HG03064 (cell line): ENCODE data around the gene TMEM231.
"Not testable (repeated sequence)": the region's sequence is repeated elsewhere in the genome, so short reads cannot be mapped to it uniquely, and the experiment has no call there.

Experiments used
- ATAC-seq: cut with Tn5 transposase; IDR thresholded peaks from one replicate; pipeline ENCODE4 v1.9.1; 2021; ENCODE audit warnings: low read depth; ENCODE audit not compliant: unreplicated experiment

The TMEM231 gene

DNA sequence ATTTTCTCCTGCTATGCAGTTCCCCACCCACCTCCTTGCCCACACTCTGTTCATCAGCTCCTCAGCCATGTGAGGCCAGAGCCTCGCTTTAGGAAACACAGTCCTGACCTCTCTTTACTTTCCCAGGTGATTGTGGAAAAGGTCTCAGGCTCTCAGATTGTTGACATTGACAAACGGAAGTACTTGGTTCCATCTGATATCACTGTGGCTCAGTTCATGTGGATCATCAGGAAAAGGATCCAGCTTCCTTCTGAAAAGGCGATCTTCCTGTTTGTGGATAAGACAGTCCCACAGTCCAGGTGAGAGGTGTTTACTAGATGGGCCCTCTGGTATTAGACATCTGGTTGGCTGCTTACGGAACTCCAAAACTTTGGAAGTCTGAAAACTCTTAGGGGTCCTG, 11.9 kb upstream of the TMEM231 start:
- no peak for ATAC-seq

DNA sequence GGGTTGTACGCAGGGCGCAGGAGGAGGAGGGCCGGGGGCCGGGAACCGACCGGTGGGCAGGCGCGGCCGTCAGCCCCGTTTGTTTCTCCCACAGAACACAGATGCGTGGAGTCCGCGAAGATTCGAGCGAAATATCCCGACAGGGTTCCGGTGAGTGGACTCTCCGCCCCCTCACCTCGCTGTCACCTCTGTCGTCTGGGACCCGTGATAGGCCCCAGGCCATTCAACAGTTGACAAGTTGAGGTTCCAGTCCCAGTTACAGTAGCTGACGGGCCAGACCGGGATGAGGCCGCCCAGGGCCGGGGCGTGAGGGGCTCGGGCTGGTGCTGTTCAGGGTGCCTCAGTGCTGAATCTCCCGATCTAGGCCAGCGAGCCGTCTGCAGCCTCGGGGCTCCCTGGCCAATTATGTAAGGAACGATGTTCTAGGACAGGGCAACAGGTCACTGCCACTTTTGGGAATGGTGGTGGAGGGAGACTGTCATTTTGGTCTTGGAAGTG, 10.8 kb upstream of the TMEM231 start:
- no peak for ATAC-seq

DNA sequence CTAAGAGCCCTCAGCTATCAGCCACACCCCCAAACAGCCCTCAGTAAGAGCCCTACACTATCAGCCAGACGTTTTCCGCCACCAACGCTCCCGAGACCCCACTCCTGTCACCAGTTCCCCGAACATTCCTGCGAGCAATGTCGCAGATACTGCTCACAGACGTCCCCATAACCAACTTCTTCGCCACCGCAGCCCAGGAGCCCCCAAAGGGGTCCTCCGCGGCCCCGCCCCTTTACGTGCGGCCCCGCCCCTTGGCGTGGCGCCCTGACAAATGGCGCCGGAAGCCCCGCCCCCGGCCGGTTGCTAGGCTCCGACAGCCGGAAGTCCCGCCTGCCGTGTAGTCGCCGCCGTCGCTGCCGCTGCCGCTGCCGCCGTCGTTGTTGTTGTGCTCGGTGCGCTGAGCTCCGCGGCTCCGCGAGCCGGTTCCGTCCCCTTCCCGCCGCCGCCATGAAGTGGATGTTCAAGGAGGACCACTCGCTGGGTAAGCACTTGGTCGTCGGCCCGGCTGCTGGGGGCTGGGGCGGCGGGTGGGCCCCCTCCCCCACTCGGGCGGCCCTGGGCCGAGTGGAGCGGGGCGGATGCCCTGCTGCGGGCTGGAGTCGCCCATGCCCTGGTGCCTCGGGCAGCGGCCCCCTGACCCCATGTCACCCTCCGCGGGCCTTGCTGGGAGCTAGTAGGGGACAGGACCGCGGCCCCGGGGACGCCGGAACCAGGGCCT, 10.1 kb upstream of the TMEM231 start, which contains the start of gene GABARAPL2:
Gene GABARAPL2 (plus strand): TSS at position 340 of the 718 bp plus-strand sequence. CDS start 108 bp downstream, at position 448.
- ATAC-seq = peak; percentile 60

GRCh38 chr16:75565640-75566039, 9.6 kb upstream of the TMEM231 start:
- peak; percentile 2 for ATAC-seq

GRCh38 chr16:75559564-75560372, 3.7 kb upstream of the TMEM231 start:
- ATAC-seq = no peak

- no peak for ATAC-seq
Observed at GRCh38 chr16:75558846-75559401, 2.9 kb upstream of the TMEM231 start.

DNA sequence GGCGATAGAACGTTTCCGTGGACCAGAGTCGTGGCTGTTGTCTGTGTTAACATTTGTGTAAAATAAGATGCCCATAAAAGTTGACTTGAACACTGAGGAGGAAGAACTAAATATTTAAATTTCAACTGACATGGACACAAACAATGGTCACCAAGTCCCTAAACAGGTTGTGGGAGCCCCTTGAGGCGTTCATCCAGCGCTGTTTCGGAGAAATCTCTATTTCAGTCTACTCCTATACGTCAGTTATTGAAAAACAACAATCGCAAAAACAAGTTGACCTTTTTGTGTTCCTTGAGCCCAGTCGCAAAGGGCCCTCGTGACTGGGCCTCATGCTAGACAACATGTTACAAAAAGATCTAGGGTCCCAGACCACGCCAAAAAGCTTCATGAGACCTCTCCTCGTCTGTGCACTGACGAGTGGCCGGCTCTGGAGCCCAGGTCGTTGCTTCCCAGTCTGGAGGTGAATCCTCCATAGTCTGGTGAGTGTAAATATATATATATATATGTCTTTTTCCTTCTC, 439 bp upstream of the TMEM231 start:
- ATAC-seq = no peak

GRCh38 chr16:75555213-75555706, 792 bp downstream of the TMEM231 start:
- ATAC-seq = peak; percentile 35

DNA sequence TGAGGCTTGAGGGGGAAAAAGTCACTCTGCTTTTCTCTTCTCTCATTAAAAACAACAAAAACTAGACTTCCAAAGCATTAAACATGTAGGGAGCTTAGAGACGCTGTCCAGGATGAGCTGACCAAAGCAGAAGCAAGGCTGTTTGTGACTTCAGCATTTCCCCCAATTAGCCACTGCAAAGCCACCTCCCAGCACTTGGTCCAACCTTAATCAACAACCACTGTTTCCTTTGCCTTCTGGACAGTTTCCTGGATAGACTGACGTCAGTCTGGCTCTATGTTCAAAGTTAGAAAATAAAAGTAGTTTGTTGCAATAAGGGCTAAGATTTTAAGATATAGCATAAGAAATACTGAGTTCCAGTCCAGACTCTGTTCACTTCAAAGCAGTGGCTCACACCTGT, 3.1 kb downstream of the TMEM231 start:
- ATAC-seq = no peak

DNA sequence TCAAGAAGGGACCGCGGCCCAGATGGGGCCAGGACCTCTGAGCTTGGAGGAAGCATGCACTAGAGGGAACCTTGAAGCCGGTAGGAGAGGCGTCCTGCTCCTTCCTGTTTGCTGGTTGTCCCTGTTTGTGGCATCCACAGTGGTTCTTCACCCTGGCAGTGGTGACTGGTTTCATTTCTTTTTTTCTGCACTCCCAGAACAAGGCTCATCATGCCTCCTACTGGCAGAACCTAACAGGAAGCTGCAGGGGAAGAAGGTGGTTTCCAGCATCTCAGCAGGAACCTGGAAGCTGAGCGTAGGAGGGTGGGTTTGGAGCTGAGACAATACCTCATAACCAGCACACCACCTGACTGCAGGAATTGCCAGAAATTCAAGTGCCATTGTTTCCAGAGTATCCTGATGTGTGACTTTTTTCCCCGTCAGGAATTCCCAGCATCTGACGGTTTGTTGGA, 5.8 kb downstream of the TMEM231 start:
- ATAC-seq = no peak

GRCh38 chr16:75548456-75548855, 7.6 kb downstream of the TMEM231 start:
- ATAC-seq = not testable (repeated sequence)

DNA sequence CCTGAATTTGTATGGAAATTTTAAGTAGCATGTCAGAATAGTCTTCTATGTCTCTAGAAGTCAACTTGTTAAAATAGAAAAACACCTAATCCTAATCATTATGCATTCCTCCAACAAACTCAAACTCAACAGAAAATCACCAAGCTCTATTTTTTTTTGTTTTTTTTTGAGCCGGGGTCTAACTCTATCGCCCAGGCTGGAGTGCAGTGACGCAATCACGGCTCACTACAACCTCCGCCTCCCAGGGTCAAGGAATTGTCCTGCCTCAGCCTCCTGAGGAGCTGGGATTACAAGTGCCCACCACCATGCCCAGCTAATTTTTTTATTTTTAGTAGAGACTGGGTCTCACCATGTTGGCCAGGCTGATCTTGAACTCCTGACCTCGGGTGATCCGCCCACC, 9.8 kb downstream of the TMEM231 start:
- ATAC-seq = no peak

DNA sequence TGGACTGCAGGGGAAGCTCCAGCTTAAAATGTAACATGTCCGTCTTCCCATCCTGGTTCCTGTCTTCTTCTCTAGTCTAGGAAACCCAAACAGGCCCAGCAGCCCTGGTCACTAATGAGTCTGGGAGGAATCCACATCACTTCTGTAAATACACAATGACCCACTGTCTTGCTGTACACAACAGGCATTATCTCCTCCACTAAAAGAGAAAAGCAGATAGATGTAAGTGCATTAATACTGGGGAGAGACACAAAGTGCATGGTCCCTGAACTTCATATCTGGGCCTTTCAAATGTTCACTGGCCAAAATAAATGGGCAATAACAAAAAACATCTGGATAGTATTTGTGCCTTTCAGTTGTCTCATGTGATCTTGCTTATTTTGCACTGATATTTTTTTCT, 10.2 kb downstream of the TMEM231 start:
- not testable (repeated sequence) for ATAC-seq

DNA sequence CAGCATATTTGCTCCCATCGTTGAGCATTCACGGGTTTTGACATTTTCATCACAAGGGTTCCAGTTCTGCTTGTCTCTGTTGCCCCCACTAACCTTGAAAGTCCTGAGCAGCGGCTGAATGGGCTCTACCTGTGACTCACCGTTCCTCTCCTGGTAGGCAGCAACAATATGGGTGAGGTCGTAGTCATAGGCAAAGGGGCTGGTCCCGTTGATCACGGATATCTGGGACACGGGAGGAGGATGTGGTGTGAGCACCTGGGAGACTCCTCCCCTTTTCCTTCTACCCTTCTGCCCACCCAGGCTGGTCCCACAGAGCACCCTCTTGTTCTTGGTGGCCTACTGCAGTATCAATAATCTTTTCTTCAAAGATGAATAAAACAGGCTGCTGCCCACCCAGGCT, 13.6 kb downstream of the TMEM231 start:
- not testable (repeated sequence) for ATAC-seq

GRCh38 chr16:75541236-75541635, 14.8 kb downstream of the TMEM231 start:
- no peak for ATAC-seq

GRCh38 chr16:75538882-75539565, 17.0 kb downstream of the TMEM231 start:
- ATAC-seq = not testable (repeated sequence)

DNA sequence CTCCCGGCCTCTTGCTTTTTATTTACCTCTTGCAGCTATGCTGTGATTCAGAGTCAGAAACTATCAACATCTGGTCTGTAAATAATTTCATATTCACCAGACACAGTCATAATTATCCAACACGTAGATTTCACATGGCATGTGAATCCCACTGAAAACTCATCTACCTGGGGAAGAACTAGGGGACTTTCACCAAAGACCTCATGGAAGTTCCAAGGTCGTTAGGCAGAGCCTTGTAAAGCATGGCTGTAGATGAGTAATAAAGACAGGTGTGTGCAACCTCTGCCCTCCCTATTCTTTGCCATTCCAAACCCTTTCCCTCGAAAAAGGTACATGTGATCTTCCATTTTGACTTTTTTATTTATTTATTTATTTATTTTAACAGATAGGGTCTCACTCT, 18.3 kb downstream of the TMEM231 start:
- ATAC-seq = no peak

DNA sequence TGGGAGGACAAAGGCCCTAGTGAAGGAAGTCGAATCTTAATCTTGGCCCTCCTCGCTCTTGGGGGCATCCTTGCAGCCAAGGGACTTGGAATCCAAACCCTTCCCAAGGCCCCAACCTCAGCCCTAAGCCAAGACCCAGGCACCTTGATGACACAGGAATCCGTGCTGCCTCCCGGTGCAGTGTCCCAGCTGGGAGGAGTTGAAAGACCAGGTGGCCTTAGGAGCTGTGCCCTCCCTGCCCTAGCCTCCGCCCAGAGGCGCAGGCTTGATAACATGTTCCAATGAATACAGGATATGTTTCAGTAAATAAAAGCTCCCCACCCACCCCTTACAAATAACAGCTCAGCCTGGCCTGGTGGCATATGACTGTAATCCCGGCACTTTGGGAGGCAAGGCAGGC, 20.2 kb downstream of the TMEM231 start, which contains the start of gene CHST5:
Gene CHST5 (minus strand): TSS at position 208 of the 400 bp plus-strand sequence. CDS start 5,724 bp downstream, outside the sequence.
- ATAC-seq = no peak

GRCh38 chr16:75535211-75535843, 20.7 kb downstream of the TMEM231 start:
- ATAC-seq = no peak
